Parathyroid adenoma (tissue), 2 donors: ENCODE measurements around the gene SMC6.

Experiments
- H2AFZ ChIP-seq: fragments of 300-600 bp; sonication (generic); one replicate; pipeline ENCODE4 v1.7.0; 2017; ENCODE audit warnings: antibody characterized with exemption, mild to moderate bottlenecking
- H3K27ac ChIP-seq: fragments of 300-600 bp; sonication (generic); one replicate; pipeline ENCODE4 v1.7.0; 2017
- H3K27me3 ChIP-seq: fragments of 300-600 bp; sonication (generic); one replicate; pipeline ENCODE4 v1.7.0; 2017; ENCODE audit warnings: low read length; ENCODE audit not compliant: control insufficient read depth, insufficient read depth
- H3K36me3 ChIP-seq: fragments of 300-600 bp; sonication (generic); one replicate; pipeline ENCODE4 v1.7.0; 2017; ENCODE audit warnings: low read length; ENCODE audit not compliant: control insufficient read depth, insufficient read depth
- H3K4me1 ChIP-seq: fragments of 300-600 bp; sonication (generic); one replicate; pipeline ENCODE4 v1.7.0; 2017; ENCODE audit warnings: control low read depth
- H3K4me2 ChIP-seq: fragments of 300-600 bp; sonication (generic); one replicate; pipeline ENCODE4 v1.7.0; 2017; ENCODE audit warnings: low read length
- H3K4me3 ChIP-seq: fragments of 300-600 bp; sonication (generic); one replicate; pipeline ENCODE4 v1.7.0; 2017; ENCODE audit warnings: low read depth, low read length
- H3K79me2 ChIP-seq: fragments of 300-600 bp; sonication (generic); one replicate; pipeline ENCODE4 v1.7.0; 2017; ENCODE audit warnings: control low read depth
- H3K9ac ChIP-seq: fragments of 300-600 bp; sonication (generic); one replicate; pipeline ENCODE4 v1.7.0; 2017; ENCODE audit warnings: mild to moderate bottlenecking
- H3K9me3 ChIP-seq: fragments of 300-600 bp; sonication (generic); one replicate; pipeline ENCODE4 v1.7.0; 2017; ENCODE audit warnings: low read length; ENCODE audit not compliant: control insufficient read depth
- TF ChIP-seq, protein P1 (sequence below): fragments of 300-600 bp; sonication (generic); IDR thresholded peaks from one replicate; pipeline ENCODE4 v1.7.0; 2017; ENCODE audit warnings: antibody characterized with exemption, mild to moderate bottlenecking
- donor health status: primary hyperparathyroidism.

The SMC6 gene

DNA sequence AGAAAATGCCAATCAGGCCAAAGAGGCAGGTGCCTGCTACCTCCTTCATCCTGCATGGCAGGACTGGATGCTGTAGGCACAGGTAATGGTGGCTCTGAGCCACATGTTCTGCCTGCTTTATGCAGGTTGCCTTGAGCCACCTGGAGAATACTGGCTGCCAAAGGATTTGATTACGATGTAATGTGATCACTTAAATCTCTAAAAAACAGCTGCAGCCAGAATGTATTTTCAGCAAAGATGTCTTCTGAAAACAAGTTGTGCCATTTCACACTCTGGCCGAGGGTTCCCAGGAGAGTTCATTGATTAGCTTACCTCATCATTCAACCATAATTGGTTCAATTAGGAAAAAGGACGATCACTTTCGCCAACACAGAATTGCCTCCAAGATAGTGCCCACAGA is 44.7 kb upstream of the SMC6 start:
- Histone ChIP-seq H3K36me3 (no peaks in the 10 kb centered on the region), H3K9ac (no peak overlapping the region), H3K4me2 (no peak overlapping the region), H3K79me2 (no peaks in the 10 kb centered on the region), H3K27me3 (no peaks in the 10 kb centered on the region), H3K4me1 (no peaks in the 10 kb centered on the region), H3K9me3 (no peaks in the 10 kb centered on the region), H3K4me3 (no peak overlapping the region), H3K27ac (no peak overlapping the region), H2AFZ (no peak overlapping the region)
- TF ChIP-seq, protein P1, sequence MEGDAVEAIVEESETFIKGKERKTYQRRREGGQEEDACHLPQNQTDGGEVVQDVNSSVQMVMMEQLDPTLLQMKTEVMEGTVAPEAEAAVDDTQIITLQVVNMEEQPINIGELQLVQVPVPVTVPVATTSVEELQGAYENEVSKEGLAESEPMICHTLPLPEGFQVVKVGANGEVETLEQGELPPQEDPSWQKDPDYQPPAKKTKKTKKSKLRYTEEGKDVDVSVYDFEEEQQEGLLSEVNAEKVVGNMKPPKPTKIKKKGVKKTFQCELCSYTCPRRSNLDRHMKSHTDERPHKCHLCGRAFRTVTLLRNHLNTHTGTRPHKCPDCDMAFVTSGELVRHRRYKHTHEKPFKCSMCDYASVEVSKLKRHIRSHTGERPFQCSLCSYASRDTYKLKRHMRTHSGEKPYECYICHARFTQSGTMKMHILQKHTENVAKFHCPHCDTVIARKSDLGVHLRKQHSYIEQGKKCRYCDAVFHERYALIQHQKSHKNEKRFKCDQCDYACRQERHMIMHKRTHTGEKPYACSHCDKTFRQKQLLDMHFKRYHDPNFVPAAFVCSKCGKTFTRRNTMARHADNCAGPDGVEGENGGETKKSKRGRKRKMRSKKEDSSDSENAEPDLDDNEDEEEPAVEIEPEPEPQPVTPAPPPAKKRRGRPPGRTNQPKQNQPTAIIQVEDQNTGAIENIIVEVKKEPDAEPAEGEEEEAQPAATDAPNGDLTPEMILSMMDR = no peak

DNA sequence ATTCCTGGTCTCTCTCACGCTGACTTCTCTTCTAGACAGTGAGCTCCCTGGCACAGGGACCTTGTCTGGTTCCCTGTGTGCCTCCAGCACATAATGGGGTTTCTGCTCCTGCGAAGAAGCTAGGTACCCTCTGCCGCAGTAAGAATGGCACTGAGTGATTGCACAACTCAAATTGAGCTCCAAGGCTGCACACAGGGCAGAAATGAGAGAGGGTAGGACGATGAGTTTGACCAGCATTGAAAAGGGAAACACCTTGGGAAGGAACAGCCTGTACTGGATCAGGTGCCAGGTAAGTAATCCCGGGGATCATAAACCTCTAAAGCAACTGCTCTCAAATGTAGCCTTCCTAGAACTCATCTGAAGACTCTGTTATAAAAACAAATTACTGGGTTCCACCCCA is 41.7 kb upstream of the SMC6 start:
- Histone ChIP-seq H3K36me3 (no peaks in the 10 kb centered on the region), H3K4me1 (no peaks in the 10 kb centered on the region), H3K9me3 (no peaks in the 10 kb centered on the region), H2AFZ (no peak overlapping the region), H3K4me2 (no peak overlapping the region), H3K27me3 (no peaks in the 10 kb centered on the region), H3K9ac (no peak overlapping the region), H3K4me3 (no peak overlapping the region), H3K27ac (no peak overlapping the region), H3K79me2 (no peaks in the 10 kb centered on the region)
- TF ChIP-seq, protein P1 = no peak

DNA sequence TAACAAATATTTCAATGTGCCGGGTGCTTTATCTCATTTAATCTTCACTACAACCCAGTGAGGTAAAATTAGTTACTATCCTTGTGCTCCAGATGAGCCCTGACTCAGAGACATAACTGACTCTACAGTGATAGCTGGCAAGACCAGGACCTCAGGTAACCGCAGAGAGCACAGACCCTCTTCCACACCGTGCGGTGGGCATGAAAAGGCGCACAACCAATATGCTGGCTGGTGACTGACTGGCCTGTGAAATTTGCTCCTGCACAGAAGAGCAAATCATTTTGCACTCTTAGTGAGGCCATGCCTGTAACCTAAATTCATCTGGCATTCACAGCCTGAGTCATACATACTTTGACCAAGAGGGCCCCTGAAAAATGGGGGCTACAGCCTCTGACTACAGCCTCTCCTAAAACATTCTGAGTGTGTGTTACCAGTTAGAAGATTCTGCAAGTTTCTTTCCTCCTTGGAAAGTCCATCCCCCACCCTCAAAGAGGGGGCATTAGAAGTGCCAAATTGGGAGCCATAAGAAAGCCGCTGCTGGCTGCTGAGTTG is 40.3 kb upstream of the SMC6 start:
- Histone ChIP-seq H3K27me3 (no peaks in the 10 kb centered on the region), H3K4me1 (no peaks in the 10 kb centered on the region), H3K27ac (no peak overlapping the region), H3K4me3 (no peak overlapping the region), H3K36me3 (no peaks in the 10 kb centered on the region), H3K4me2 (no peak overlapping the region), H3K9ac (no peak overlapping the region), H3K9me3 (no peaks in the 10 kb centered on the region), H3K79me2 (no peaks in the 10 kb centered on the region), H2AFZ (no peak overlapping the region)
- TF ChIP-seq, protein P1 = no peak

DNA sequence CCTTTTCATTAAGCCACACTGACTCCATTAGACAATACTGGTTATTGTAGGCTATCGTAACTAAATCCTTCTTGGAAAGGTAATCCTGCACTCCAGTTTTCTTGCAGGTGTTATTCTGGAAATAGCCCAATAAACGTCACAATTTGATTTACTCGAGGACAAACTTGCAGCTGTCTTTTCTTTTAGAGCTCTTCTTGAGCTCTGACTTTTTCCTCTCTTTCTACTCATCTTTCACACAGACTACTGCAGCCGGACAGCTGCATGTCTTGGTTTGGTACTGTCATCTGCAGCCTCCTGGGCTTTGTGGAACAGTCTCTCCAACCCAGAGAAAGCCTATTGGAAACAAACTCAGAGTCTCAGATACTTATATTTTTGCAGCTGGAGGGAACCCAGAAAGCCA is 39.7 kb upstream of the SMC6 start:
- Histone ChIP-seq H3K27ac (no peak overlapping the region), H3K36me3 (no peaks in the 10 kb centered on the region), H2AFZ (no peak overlapping the region), H3K4me1 (no peaks in the 10 kb centered on the region), H3K27me3 (no peaks in the 10 kb centered on the region), H3K79me2 (no peaks in the 10 kb centered on the region), H3K4me2 (no peak overlapping the region), H3K4me3 (no peak overlapping the region), H3K9ac (no peak overlapping the region), H3K9me3 (no peaks in the 10 kb centered on the region)
- TF ChIP-seq, protein P1 = no peak

DNA sequence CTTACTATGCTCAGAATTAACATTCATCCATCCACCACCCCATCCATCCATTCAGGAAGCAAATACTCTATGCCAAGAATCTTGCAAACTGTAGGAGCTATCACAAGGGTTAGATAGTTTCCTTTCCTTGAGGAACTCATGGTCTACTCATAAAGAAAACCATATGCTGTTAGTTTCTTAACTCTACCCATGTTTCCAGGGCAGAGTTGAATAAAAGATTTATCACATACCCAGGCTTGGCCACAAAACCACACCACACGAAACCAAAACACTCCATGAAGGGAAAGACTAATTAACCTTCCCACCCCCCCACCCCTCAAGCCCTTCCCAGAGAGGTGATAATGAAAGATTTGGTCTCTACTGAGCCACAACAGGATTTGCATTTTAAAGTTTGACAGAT is 38.9 kb upstream of the SMC6 start:
- H3K4me1 ChIP-seq = no peaks in the 10 kb centered on the region
- no peaks in the 10 kb centered on the region for H3K27me3 ChIP-seq
- H3K9ac ChIP-seq = no peak overlapping the region
- H3K27ac ChIP-seq = no peak overlapping the region
- TF ChIP-seq, protein P1 = no peak
- H3K9me3 ChIP-seq = no peaks in the 10 kb centered on the region
- no peak overlapping the region for H3K4me2 ChIP-seq
- H2AFZ ChIP-seq = no peak overlapping the region
- H3K4me3 ChIP-seq = no peak overlapping the region
- H3K36me3 ChIP-seq = no peaks in the 10 kb centered on the region
- H3K79me2 ChIP-seq = no peaks in the 10 kb centered on the region
